ENCODE results near the gene GRB10. TPM values are rescaled to one million over a fixed set of nuclear protein-coding genes. Genes with fewer than 3 reads are reported as not detected.

GRB10 gene
- total RNA-seq, 4 donors from 2014 or later, result 8.8 to 55.7 (median 14.3) TPM

- no peak overlapping the region for H3K27ac ChIP-seq
- no peaks in the 10 kb centered on the region for H3K4me1 ChIP-seq
- DNase-seq, result no peak
- in situ Hi-C loops (cut with MboI; ENCODE audit: low pct_ligation_motif_present in 1 of 4, low pct_unique_long_range_greater_than_20kb in 1 of 4, low sequenced_read_pairs in 3 of 4), result no loop called here
- no peak overlapping the region for H3K4me3 ChIP-seq
- intact Hi-C loops (cut with DNase I; ENCODE audit: low total_unique reads), result no loop called here
- H3K9me3 ChIP-seq, result no peaks in the 10 kb centered on the region
- TF ChIP-seq EP300 (IDR thresholded peaks at IDR 0.05; ENCODE audit: low read depth) (no peak), POLR2AphosphoS5 (IDR thresholded peaks at IDR 0.05) (no peak), CTCF (IDR thresholded peaks at IDR 0.05) (no peak), POLR2A (IDR thresholded peaks at IDR 0.05) (no peak)
- no peaks in the 10 kb centered on the region for H3K27me3 ChIP-seq
- WGBS, 2 donors (ENCODE audit: low coverage in 1 of 2), result 60 to 71% methylated on average over 1 to 4 of the region's 4 CpGs
- no peaks in the 10 kb centered on the region for H3K36me3 ChIP-seq
Measured at GRCh38 chr7:50594136-50594535, 188.6 kb downstream of the GRB10 start.

GRCh38 chr7:50592940-50593339, 189.8 kb downstream of the GRB10 start:
- in situ Hi-C loops (cut with MboI; ENCODE audit: low pct_ligation_motif_present in 1 of 4, low pct_unique_long_range_greater_than_20kb in 1 of 4, low sequenced_read_pairs in 3 of 4), result no loop called here
- TF ChIP-seq CTCF (IDR thresholded peaks at IDR 0.05), result no peak
- no peak for TF ChIP-seq POLR2A (IDR thresholded peaks at IDR 0.05)
- TF ChIP-seq POLR2AphosphoS5 (IDR thresholded peaks at IDR 0.05), result no peak
- no peak for TF ChIP-seq EP300 (IDR thresholded peaks at IDR 0.05; ENCODE audit: low read depth)
- intact Hi-C loops (cut with DNase I; ENCODE audit: low total_unique reads), result no loop called here

GRCh38 chr7:50591480-50592438, 190.9 kb downstream of the GRB10 start:
- TF ChIP-seq EP300 (IDR thresholded peaks at IDR 0.05; ENCODE audit: low read depth) (no peak), POLR2AphosphoS5 (IDR thresholded peaks at IDR 0.05) (no peak), CTCF (IDR thresholded peaks at IDR 0.05) (no peak), POLR2A (IDR thresholded peaks at IDR 0.05) (no peak)
- no peak for DNase-seq

More at GRCh38 chr7:50592940-50593339, 189.8 kb downstream of the GRB10 start:
- no peaks in the 10 kb centered on the region for H3K4me1 ChIP-seq
- no peak overlapping the region for H3K27ac ChIP-seq
- no peak overlapping the region for H3K4me3 ChIP-seq
- WGBS, 2 donors (ENCODE audit: low coverage in 1 of 2), result 95% methylated on average over 13 of the region's 13 CpGs; no CpG with 5 or more reads in 1 of the 2 donors
- H3K9me3 ChIP-seq, result no peaks in the 10 kb centered on the region
- no peaks in the 10 kb centered on the region for H3K36me3 ChIP-seq
- no peaks in the 10 kb centered on the region for H3K27me3 ChIP-seq
- no peak for DNase-seq

GRCh38 chr7:50591098-50591479, 191.6 kb downstream of the GRB10 start:
- Histone ChIP-seq H3K4me3 (no peak overlapping the region), H3K27me3 (no peaks in the 10 kb centered on the region), H3K36me3 (no peaks in the 10 kb centered on the region), H3K27ac (no peak overlapping the region), H3K9me3 (no peaks in the 10 kb centered on the region), H3K4me1 (no peaks in the 10 kb centered on the region)
- WGBS, 2 donors (ENCODE audit: low coverage in 1 of 2), result 82 to 100% methylated on average over 2 to 5 of the region's 5 CpGs
- TF ChIP-seq POLR2A (IDR thresholded peaks at IDR 0.05) (no peak), EP300 (IDR thresholded peaks at IDR 0.05; ENCODE audit: low read depth) (no peak), CTCF (IDR thresholded peaks at IDR 0.05) (no peak), POLR2AphosphoS5 (IDR thresholded peaks at IDR 0.05) (no peak)
- DNase-seq, result no peak
- intact Hi-C loops (cut with DNase I; ENCODE audit: low total_unique reads), result no loop called here
- in situ Hi-C loops (cut with MboI; ENCODE audit: low pct_ligation_motif_present in 1 of 4, low pct_unique_long_range_greater_than_20kb in 1 of 4, low sequenced_read_pairs in 3 of 4), result no loop called here

More at GRCh38 chr7:50591480-50592438, 190.9 kb downstream of the GRB10 start:
- Histone ChIP-seq H3K9me3 (no peaks in the 10 kb centered on the region), H3K27me3 (no peaks in the 10 kb centered on the region), H3K4me1 (no peaks in the 10 kb centered on the region), H3K4me3 (no peak overlapping the region), H3K36me3 (no peaks in the 10 kb centered on the region), H3K27ac (no peak overlapping the region)
- in situ Hi-C loops (cut with MboI; ENCODE audit: low pct_ligation_motif_present in 1 of 4, low pct_unique_long_range_greater_than_20kb in 1 of 4, low sequenced_read_pairs in 3 of 4) (no loop called here), intact Hi-C loops (cut with DNase I; ENCODE audit: low total_unique reads) (no loop called here)
- WGBS, 2 donors (ENCODE audit: low coverage in 1 of 2), result 66 to 87% methylated on average over 2 to 21 of the region's 21 CpGs
